Hematopoietic multipotent progenitor cell treated with erythropoietin and hydrocortisone succinate and interleukin-3 and kit ligand, for 17 days (in vitro differentiated cells): ENCODE data around the gene ELOVL2.
A peak's percentile ranks its signal among the peaks of the same experiment; 100 is the strongest.
"Not testable (repeated sequence)": the region's sequence is repeated elsewhere in the genome, so short reads cannot be mapped to it uniquely, and the experiment has no call there.

Experiments
- DNase-seq: peaks from one replicate; pipeline ENCODE4 v3.0.0-alpha.2; 2015; ENCODE audit warnings: low spot score

ELOVL2 gene

GRCh38 chr6:11043961-11044711, at the start of gene ELOVL2:
ELOVL2 (minus strand) TSS chr6:11044305; CDS start chr6:11044230, 75 bp downstream.
- DNase-seq: peak; percentile 15

GRCh38 chr6:11093376-11093625, 49.2 kb upstream of the ELOVL2 start:
- no peak for DNase-seq

- no peak for DNase-seq
These were observed 48.7 kb upstream of the ELOVL2 start for GRCh38 chr6:11092668-11093375.

- DNase-seq: not testable (repeated sequence)
These were observed 47.0 kb upstream of the ELOVL2 start for GRCh38 chr6:11091141-11091540.

GRCh38 chr6:11089695-11090094, 45.6 kb upstream of the ELOVL2 start:
- no peak for DNase-seq

- not testable (repeated sequence) for DNase-seq
These were observed 43.2 kb upstream of the ELOVL2 start for GRCh38 chr6:11087141-11087812.

GRCh38 chr6:11085758-11086435, 41.8 kb upstream of the ELOVL2 start:
- no peak for DNase-seq

- no peak for DNase-seq
These were observed 39.9 kb upstream of the ELOVL2 start for GRCh38 chr6:11083956-11084355.

GRCh38 chr6:11083491-11083890, 39.4 kb upstream of the ELOVL2 start:
- DNase-seq: no peak

- no peak for DNase-seq
These were observed 36.2 kb upstream of the ELOVL2 start for GRCh38 chr6:11080296-11080695.

GRCh38 chr6:11078266-11078665, 34.2 kb upstream of the ELOVL2 start:
- no peak for DNase-seq

- DNase-seq: no peak
These were observed 32.4 kb upstream of the ELOVL2 start for GRCh38 chr6:11076540-11076939.

- DNase-seq: no peak
These were observed 28.0 kb upstream of the ELOVL2 start for GRCh38 chr6:11072101-11072500.

GRCh38 chr6:11069760-11070159, 25.7 kb upstream of the ELOVL2 start:
- DNase-seq: no peak

GRCh38 chr6:11067348-11067747, 23.2 kb upstream of the ELOVL2 start:
- DNase-seq: no peak

GRCh38 chr6:11066505-11067347, 22.6 kb upstream of the ELOVL2 start:
- no peak for DNase-seq

GRCh38 chr6:11065436-11066202, 21.5 kb upstream of the ELOVL2 start:
- no peak for DNase-seq

- DNase-seq: no peak
These were observed 20.7 kb upstream of the ELOVL2 start for GRCh38 chr6:11064836-11065235.

- DNase-seq: no peak
These were observed 18.6 kb upstream of the ELOVL2 start for GRCh38 chr6:11062715-11063114.

- no peak for DNase-seq
These were observed 18.0 kb upstream of the ELOVL2 start for GRCh38 chr6:11062083-11062482.

GRCh38 chr6:11058406-11058805, 14.3 kb upstream of the ELOVL2 start:
- DNase-seq: no peak
